Measurements from ENCODE around the gene HSF2BP. TPM values are rescaled to one million over a fixed set of nuclear protein-coding genes. Genes with fewer than 3 reads are reported as not detected.

HSF2BP gene
- 1.1 TPM in 2 replicates for polyA plus RNA-seq (2012; rRNA removed)
- 1.1 and 1.7 TPM in 2 replicates for polyA plus RNA-seq (2012; cell fraction: cytosol; rRNA removed)
- 1.0 and 1.3 TPM in 2 replicates for polyA plus RNA-seq (2012; cell fraction: nucleus; rRNA removed)

DNA sequence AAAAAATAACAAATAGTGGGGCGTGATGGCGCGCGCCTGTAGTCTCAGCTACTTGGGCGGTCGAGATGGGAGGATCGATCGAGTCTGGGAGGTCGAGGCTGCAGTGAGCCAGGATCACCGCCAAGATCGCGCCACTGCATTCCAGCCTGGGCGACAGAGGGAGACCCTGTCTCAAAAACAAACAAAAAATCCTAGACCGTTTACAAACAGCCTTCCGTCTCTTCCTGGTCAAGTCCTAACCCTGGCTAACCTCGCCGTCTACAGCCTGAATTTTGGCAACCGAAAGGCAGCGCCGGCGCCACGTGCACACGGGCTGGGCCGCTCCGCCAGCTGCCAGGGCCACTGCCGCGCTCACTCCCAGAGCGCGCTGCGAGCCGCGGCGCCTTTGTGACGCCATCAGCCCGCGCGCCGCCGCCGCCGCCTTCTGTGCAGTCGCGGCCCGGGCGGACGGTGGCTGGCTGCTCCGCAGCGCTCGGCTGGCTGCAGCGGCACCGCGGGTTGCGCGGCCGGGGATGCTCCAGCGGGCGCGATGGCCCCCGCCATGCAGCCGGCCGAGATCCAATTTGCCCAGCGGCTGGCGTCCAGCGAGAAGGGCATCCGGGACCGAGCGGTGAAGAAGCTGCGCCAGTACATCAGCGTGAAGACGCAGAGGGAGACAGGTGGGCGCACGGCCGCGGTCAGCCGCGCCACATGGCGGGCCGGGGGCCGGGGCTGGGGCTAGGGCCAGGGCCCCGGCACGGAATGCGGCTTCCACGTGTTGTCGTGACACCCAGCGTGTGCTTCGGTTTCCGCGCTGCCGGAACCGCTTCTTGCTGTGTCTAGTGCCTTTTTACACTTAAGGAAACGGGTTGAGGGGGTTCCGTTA lies at the start of gene HSF2BP, which contains the start of gene RRP1B:
TSS of gene HSF2BP (minus strand) at position 353 of the 865 bp plus-strand sequence. CDS start 1,392 bp downstream, outside the sequence.
TSS of gene RRP1B (plus strand) at position 425 of the 865 bp plus-strand sequence. CDS start at position 530, 105 bp downstream.
- POLR2A ChIA-PET, result interaction anchor here (0.7 to 1.3 kb wide), 2 partner anchors 130 to 685 kb away, joined by 3 read pairs; partner anchors contain the start of genes PKNOX1 and RRP1

More for the DNA sequence above, at the start of gene HSF2BP, which contains the start of gene RRP1B:
- WGBS (ENCODE audit: low lambda C conversion rate), result 25% methylated on average over 40 of the region's 92 CpGs
- Histone ChIP-seq H3K9ac (peak within 1 kb of the TSS; percentile 81), H3K27ac (ENCODE audit: low read depth in 2 of 2, low read length in 1 of 2) (peak within 1 kb of the TSS; percentile 75 to 77), H3K79me2 (ENCODE audit: insufficient read depth) (peaks cover 48% of the 10 kb centered on the region), H2AFZ (ENCODE audit: low read depth) (peak within 1 kb of the TSS; percentile 91), H3K9me2 (no peaks in the 10 kb centered on the region), H4K20me1 (ENCODE audit: insufficient read depth) (no peaks in the 10 kb centered on the region), H3K27me3 (ENCODE audit: insufficient read depth) (no peaks in the 10 kb centered on the region), H3K4me3 (ENCODE audit: low read depth in 2 of 2, low read length in 1 of 2) (peak within 1 kb of the TSS; percentile 88 to 94), H3K9me3 (no peaks in the 10 kb centered on the region), H3K36me3 (replicated peaks in 1 of 2; ENCODE audit: control insufficient read depth in 1 of 2, insufficient read depth in 2 of 2, low read length in 1 of 2) (peaks cover 10 to 20% of the 10 kb centered on the region in 2 experiments), H3K4me2 (peak within 1 kb of the TSS; percentile 80), H3K4me1 (ENCODE audit: control insufficient read depth in 1 of 2, insufficient read depth in 2 of 2, low read depth in 1 of 2, low read length in 1 of 2) (peaks cover 5 to 13% of the 10 kb centered on the region in 2 experiments; a peak in 3 of 4 replicates), H3F3A (replicated peaks; ENCODE audit: insufficient read depth) (peaks cover 14% of the 10 kb centered on the region)
- peak; percentile 97 for DNase-seq
- TF ChIP-seq, protein P1, sequence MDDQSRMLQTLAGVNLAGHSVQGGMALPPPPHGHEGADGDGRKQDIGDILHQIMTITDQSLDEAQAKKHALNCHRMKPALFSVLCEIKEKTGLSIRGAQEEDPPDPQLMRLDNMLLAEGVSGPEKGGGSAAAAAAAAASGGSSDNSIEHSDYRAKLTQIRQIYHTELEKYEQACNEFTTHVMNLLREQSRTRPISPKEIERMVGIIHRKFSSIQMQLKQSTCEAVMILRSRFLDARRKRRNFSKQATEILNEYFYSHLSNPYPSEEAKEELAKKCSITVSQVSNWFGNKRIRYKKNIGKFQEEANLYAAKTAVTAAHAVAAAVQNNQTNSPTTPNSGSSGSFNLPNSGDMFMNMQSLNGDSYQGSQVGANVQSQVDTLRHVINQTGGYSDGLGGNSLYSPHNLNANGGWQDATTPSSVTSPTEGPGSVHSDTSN (IDR thresholded peaks at IDR 0.05), result no peak
- TF ChIP-seq, protein P2, sequence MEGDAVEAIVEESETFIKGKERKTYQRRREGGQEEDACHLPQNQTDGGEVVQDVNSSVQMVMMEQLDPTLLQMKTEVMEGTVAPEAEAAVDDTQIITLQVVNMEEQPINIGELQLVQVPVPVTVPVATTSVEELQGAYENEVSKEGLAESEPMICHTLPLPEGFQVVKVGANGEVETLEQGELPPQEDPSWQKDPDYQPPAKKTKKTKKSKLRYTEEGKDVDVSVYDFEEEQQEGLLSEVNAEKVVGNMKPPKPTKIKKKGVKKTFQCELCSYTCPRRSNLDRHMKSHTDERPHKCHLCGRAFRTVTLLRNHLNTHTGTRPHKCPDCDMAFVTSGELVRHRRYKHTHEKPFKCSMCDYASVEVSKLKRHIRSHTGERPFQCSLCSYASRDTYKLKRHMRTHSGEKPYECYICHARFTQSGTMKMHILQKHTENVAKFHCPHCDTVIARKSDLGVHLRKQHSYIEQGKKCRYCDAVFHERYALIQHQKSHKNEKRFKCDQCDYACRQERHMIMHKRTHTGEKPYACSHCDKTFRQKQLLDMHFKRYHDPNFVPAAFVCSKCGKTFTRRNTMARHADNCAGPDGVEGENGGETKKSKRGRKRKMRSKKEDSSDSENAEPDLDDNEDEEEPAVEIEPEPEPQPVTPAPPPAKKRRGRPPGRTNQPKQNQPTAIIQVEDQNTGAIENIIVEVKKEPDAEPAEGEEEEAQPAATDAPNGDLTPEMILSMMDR (IDR thresholded peaks at IDR 0.05), result peak; percentile 23
- TF ChIP-seq, protein P3, sequence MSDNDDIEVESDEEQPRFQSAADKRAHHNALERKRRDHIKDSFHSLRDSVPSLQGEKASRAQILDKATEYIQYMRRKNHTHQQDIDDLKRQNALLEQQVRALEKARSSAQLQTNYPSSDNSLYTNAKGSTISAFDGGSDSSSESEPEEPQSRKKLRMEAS (IDR thresholded peaks at IDR 0.05; ENCODE audit: low read depth), result peak; percentile 98
- TF ChIP-seq TAF1 (IDR thresholded peaks at IDR 0.05; ENCODE audit: borderline replicate concordance, low read depth, low read length) (peak; percentile 85; the same call in 1 of the 2 replicates), MEF2A (IDR thresholded peaks at IDR 0.05; ENCODE audit: borderline replicate concordance, low read depth) (no peak), POLR2AphosphoS5 (IDR thresholded peaks at IDR 0.05; ENCODE audit: low read depth, low read length) (peak; percentile 71), SIN3A (IDR thresholded peaks at IDR 0.05; ENCODE audit: borderline replicate concordance, low read depth, low read length) (peak; percentile 67; the same call in 1 of the 2 replicates), NRF1 (IDR thresholded peaks at IDR 0.05; ENCODE audit: low read depth, low read length) (no peak), MXI1 (IDR thresholded peaks at IDR 0.05; ENCODE audit: low read depth, low read length) (peak; percentile 88), SMC3 (IDR thresholded peaks at IDR 0.05; ENCODE audit: low read depth, low read length) (no peak), FOXM1 (IDR thresholded peaks at IDR 0.05; ENCODE audit: low read depth) (no peak), EP300 (IDR thresholded peaks at IDR 0.05; ENCODE audit: borderline replicate concordance in 1 of 2, low read depth in 1 of 2, low read length in 1 of 2) (0 out of 4 replicates have a peak, but pooled peaks of 1 of the 2 experiments have one; percentile 5), CHD2 (IDR thresholded peaks at IDR 0.05; ENCODE audit: low read length, partially characterized antibody) (peak; percentile 56), JUND (IDR thresholded peaks at IDR 0.05) (no peak)
- TF ChIP-seq, protein P4, sequence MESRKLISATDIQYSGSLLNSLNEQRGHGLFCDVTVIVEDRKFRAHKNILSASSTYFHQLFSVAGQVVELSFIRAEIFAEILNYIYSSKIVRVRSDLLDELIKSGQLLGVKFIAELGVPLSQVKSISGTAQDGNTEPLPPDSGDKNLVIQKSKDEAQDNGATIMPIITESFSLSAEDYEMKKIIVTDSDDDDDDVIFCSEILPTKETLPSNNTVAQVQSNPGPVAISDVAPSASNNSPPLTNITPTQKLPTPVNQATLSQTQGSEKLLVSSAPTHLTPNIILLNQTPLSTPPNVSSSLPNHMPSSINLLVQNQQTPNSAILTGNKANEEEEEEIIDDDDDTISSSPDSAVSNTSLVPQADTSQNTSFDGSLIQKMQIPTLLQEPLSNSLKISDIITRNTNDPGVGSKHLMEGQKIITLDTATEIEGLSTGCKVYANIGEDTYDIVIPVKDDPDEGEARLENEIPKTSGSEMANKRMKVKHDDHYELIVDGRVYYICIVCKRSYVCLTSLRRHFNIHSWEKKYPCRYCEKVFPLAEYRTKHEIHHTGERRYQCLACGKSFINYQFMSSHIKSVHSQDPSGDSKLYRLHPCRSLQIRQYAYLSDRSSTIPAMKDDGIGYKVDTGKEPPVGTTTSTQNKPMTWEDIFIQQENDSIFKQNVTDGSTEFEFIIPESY (IDR thresholded peaks at IDR 0.05; ENCODE audit: borderline replicate concordance, low read depth), result no peak
- TF ChIP-seq, protein P5, sequence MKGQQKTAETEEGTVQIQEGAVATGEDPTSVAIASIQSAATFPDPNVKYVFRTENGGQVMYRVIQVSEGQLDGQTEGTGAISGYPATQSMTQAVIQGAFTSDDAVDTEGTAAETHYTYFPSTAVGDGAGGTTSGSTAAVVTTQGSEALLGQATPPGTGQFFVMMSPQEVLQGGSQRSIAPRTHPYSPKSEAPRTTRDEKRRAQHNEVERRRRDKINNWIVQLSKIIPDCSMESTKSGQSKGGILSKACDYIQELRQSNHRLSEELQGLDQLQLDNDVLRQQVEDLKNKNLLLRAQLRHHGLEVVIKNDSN (IDR thresholded peaks at IDR 0.05; ENCODE audit: borderline replicate concordance, low read depth), result peak; percentile 32; the same call in 1 of the 2 replicates
- CTCF ChIA-PET, result interaction anchor here (1.3 to 1.4 kb wide), 2 partner anchors 13 to 316 kb away, joined by 3 to 4 read pairs; no protein-coding TSS in a partner anchor
